ENCODE measurements around the gene KIAA0232. TPM values are rescaled to one million over a fixed set of nuclear protein-coding genes. Genes with fewer than 3 reads are reported as not detected.

KIAA0232 gene
- total and polyA plus RNA-seq, 2 of the 8 experiments (the other 6 are each of a cell fraction or from before 2014, with no cell fraction given), result 5.6 to 23.3 TPM

- TF ChIP-seq RBBP5 (IDR thresholded peaks at IDR 0.05; ENCODE audit: borderline replicate concordance, low read depth, low read length) (no peak), RAD21 (IDR thresholded peaks at IDR 0.05 in 1 of 2, conservative IDR thresholded peaks at IDR 0.05 in 1 of 2; ENCODE audit: low read depth in 2 of 2, low read length in 2 of 2) (no peak), MAFK (IDR thresholded peaks at IDR 0.05; ENCODE audit: low read depth, low read length) (no peak), TEAD4 (IDR thresholded peaks at IDR 0.05; ENCODE audit: low read depth, low read length) (no peak), YY1 (IDR thresholded peaks at IDR 0.05; ENCODE audit: low read depth, low read length) (no peak)
Observed at GRCh38 chr4:6889101-6889735, 106.7 kb downstream of the KIAA0232 start (continued).

All from H1 (cell line).